HEK293 (cell line): ENCODE data around the gene SCRT2.

Source experiments
- CTCF ChIA-PET: fragments of 350-600 bp; formaldehyde crosslinking; extraction: SDS; loops from one replicate; lab custom pipeline; 2021; ENCODE audit warnings: antibody characterized with exemption; lab: Yijun Ruan, JAX
- POLR2A ChIA-PET: fragments of 300-600 bp; formaldehyde crosslinking; extraction: SDS; loops from one replicate; lab custom pipeline; 2020; ENCODE audit warnings: antibody characterized with exemption, inconsistent platforms; lab: Yijun Ruan, JAX
- H3K27ac ChIP-seq: fragments of 200-500 bp; sonication (Bioruptor generic); 2 replicates; pipeline ENCODE4 v1.5.1; 2014; ENCODE audit warnings: low read depth, low read length, control low read depth, inconsistent platforms; ENCODE audit errors: extremely low read depth
- H3K36me3 ChIP-seq, 2 experiments: fragments of 200-500 bp in 1 of 2; sonication (Bioruptor generic) in 1 of 2; 1 replicate in 1 of 2; 2 replicates in 1 of 2; pipeline ENCODE4 v1.5.1; 2014 to 2017; ENCODE audit warnings: inconsistent platforms in 2 of 2, low read length in 2 of 2; ENCODE audit not compliant: control insufficient read depth in 2 of 2, insufficient read depth in 1 of 2
- H3K4me1 ChIP-seq: fragments of 200-500 bp; sonication (Bioruptor generic); 2 replicates; pipeline ENCODE4 v1.5.1; 2014; ENCODE audit warnings: mild to moderate bottlenecking, low read length, inconsistent platforms; ENCODE audit not compliant: control insufficient read depth, insufficient read depth
- H3K4me3 ChIP-seq: 2 replicates; pipeline ENCODE4 v1.5.1; 2011; ENCODE audit warnings: low read depth, mild to moderate bottlenecking, control low read depth, low read length, moderate library complexity
- H3K9me3 ChIP-seq: fragments of 200-500 bp; sonication (Bioruptor generic); 2 replicates; pipeline ENCODE4 v1.5.1; 2014; ENCODE audit warnings: low read depth, low read length, inconsistent platforms; ENCODE audit not compliant: control insufficient read depth, insufficient read depth
- GLI4 ChIP-seq: fragments of 450-650 bp; formaldehyde crosslinking; IDR thresholded peaks from 2 replicates; pipeline ENCODE4 v1.5.1; 2016; ENCODE audit warnings: missing biosample characterization, missing genetic modification characterization
- ZBTB48 ChIP-seq: fragments of 450-650 bp; formaldehyde crosslinking; IDR thresholded peaks from 2 replicates; pipeline ENCODE4 v1.5.1; 2016; ENCODE audit warnings: missing biosample characterization, missing genetic modification characterization
- ZFHX2 ChIP-seq: fragments of 450-650 bp; formaldehyde crosslinking; conservative IDR thresholded peaks from 2 replicates; pipeline ENCODE4 v1.5.1; 2016; ENCODE audit warnings: missing biosample characterization, missing genetic modification characterization
- ZNF121 ChIP-seq: fragments of 450-650 bp; formaldehyde crosslinking; IDR thresholded peaks from 2 replicates; pipeline ENCODE4 v1.5.1; 2016; ENCODE audit warnings: missing biosample characterization, missing genetic modification characterization
- ZNF175 ChIP-seq: fragments of 450-650 bp; formaldehyde crosslinking; IDR thresholded peaks from 2 replicates; pipeline ENCODE4 v1.5.1; 2016; ENCODE audit warnings: missing biosample characterization, missing genetic modification characterization
- ZNF184 ChIP-seq: fragments of 450-650 bp; IDR thresholded peaks from 2 replicates; pipeline ENCODE4 v1.5.1; 2018; ENCODE audit warnings: missing biosample characterization, mild to moderate bottlenecking, missing genetic modification characterization
- ZNF202 ChIP-seq: fragments of 450-650 bp; formaldehyde crosslinking; IDR thresholded peaks from 2 replicates; pipeline ENCODE4 v1.5.1; 2016; ENCODE audit warnings: missing biosample characterization, missing genetic modification characterization, borderline replicate concordance
- ZNF211 ChIP-seq: fragments of 450-650 bp; formaldehyde crosslinking; IDR thresholded peaks from 2 replicates; pipeline ENCODE4 v1.5.1; 2016; ENCODE audit warnings: low read depth, missing biosample characterization, missing genetic modification characterization
- ZNF341 ChIP-seq: fragments of 450-650 bp; formaldehyde crosslinking; IDR thresholded peaks from 2 replicates; pipeline ENCODE4; 2016; ENCODE audit warnings: low read depth, missing biosample characterization, missing genetic modification characterization
- ZNF416 ChIP-seq: fragments of 450-650 bp; formaldehyde crosslinking; IDR thresholded peaks from 2 replicates; pipeline ENCODE4 v1.5.1; 2016; ENCODE audit warnings: missing biosample characterization, missing genetic modification characterization
- ZNF426 ChIP-seq: fragments of 450-650 bp; formaldehyde crosslinking; IDR thresholded peaks from 2 replicates; pipeline ENCODE4 v1.5.1; 2017; ENCODE audit warnings: missing biosample characterization, missing genetic modification characterization, mild to moderate bottlenecking, inconsistent platforms, moderate library complexity
- ZNF596 ChIP-seq: fragments of 450-650 bp; IDR thresholded peaks from 2 replicates; pipeline ENCODE4 v1.5.0; 2018; ENCODE audit warnings: missing biosample characterization, mild to moderate bottlenecking, missing genetic modification characterization, moderate library complexity
- ZNF658 ChIP-seq: fragments of 450-650 bp; formaldehyde crosslinking; IDR thresholded peaks from 2 replicates; pipeline ENCODE4; 2016; ENCODE audit warnings: missing biosample characterization, missing genetic modification characterization
- ZNF707 ChIP-seq: fragments of 450-650 bp; formaldehyde crosslinking; IDR thresholded peaks from 2 replicates; pipeline ENCODE4 v1.5.1; 2016; ENCODE audit warnings: missing biosample characterization, missing genetic modification characterization
- TF ChIP-seq, protein P1 (sequence below): fragments of 450-650 bp; formaldehyde crosslinking; IDR thresholded peaks from 2 replicates; pipeline ENCODE4 v1.5.1; 2017; ENCODE audit warnings: missing biosample characterization, mild to moderate bottlenecking, missing genetic modification characterization, moderate library complexity
- TF ChIP-seq, protein P2 (sequence below): fragments of 450-650 bp; formaldehyde crosslinking; IDR thresholded peaks from 2 replicates; pipeline ENCODE4 v1.5.1; 2017; ENCODE audit warnings: missing biosample characterization, missing genetic modification characterization
- TF ChIP-seq, protein P3 (sequence below): fragments of 450-650 bp; IDR thresholded peaks from 2 replicates; pipeline ENCODE4 v1.5.1; 2018; ENCODE audit warnings: missing biosample characterization, mild to moderate bottlenecking, missing genetic modification characterization
- TF ChIP-seq, protein P4 (sequence below): fragments of 450-650 bp; formaldehyde crosslinking; IDR thresholded peaks from 2 replicates; pipeline ENCODE4 v1.5.1; 2016; ENCODE audit warnings: missing biosample characterization, missing genetic modification characterization, borderline replicate concordance
- TF ChIP-seq, protein P5 (sequence below): fragments of 450-650 bp; formaldehyde crosslinking; IDR thresholded peaks from 2 replicates; pipeline ENCODE4 v1.5.1; 2016; ENCODE audit warnings: missing biosample characterization, missing genetic modification characterization

Gene SCRT2

DNA sequence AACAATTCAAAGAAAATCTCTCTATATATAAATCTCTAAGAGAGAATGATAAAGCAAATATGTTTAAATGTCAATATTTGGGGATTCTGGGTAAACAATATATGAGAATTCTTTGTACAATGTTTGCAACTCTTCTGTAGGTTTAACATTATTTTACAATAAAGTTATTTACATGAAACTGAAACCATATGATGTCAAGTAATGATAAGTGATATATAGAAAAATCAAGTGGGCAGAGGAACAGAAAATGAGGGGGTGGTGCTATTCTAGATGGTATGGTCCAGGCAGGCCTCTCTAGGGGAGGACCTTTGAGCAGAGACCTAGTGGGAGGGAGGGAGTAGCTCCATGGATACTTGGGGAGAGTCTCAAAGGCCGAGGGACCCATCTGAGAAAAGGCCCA is 16.4 kb upstream of the SCRT2 start:
- Histone ChIP-seq H3K4me1 (no peaks in the 10 kb centered on the region), H3K9me3 (no peaks in the 10 kb centered on the region), H3K27ac (no peak overlapping the region), H3K36me3 (no peaks in the 10 kb centered on the region), H3K4me3 (no peak overlapping the region)
- POLR2A ChIA-PET: no interaction called here
- CTCF ChIA-PET: interaction anchor here (0.5 to 1.1 kb wide), 6 partner anchors 27 to 1890 kb away, joined by 3 to 7 read pairs (median 4); no protein-coding TSS in a partner anchor
- TF ChIP-seq ZNF658 (tag by site-specific recombination) (no peak), ZNF416 (tag by site-specific recombination) (no peak), ZNF202 (tag by site-specific recombination) (no peak), ZBTB48 (tag by site-specific recombination) (no peak), ZNF175 (tag by site-specific recombination) (no peak), ZNF121 (no peak), ZNF596 (tag by site-specific recombination) (no peak), GLI4 (tag by site-specific recombination) (no peak), ZNF707 (tag by site-specific recombination) (no peak), ZNF426 (tag by site-specific recombination) (no peak), ZNF184 (tag by site-specific recombination) (no peak), ZFHX2 (tag by site-specific recombination) (no peak), ZNF341 (tag by site-specific recombination) (no peak), ZNF211 (no peak)
- TF ChIP-seq, protein P1, sequence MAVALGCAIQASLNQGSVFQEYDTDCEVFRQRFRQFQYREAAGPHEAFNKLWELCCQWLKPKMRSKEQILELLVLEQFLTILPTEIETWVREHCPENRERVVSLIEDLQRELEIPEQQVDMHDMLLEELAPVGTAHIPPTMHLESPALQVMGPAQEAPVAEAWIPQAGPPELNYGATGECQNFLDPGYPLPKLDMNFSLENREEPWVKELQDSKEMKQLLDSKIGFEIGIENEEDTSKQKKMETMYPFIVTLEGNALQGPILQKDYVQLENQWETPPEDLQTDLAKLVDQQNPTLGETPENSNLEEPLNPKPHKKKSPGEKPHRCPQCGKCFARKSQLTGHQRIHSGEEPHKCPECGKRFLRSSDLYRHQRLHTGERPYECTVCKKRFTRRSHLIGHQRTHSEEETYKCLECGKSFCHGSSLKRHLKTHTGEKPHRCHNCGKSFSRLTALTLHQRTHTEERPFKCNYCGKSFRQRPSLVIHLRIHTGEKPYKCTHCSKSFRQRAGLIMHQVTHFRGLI (tag by site-specific recombination): no peak
- TF ChIP-seq, protein P2, sequence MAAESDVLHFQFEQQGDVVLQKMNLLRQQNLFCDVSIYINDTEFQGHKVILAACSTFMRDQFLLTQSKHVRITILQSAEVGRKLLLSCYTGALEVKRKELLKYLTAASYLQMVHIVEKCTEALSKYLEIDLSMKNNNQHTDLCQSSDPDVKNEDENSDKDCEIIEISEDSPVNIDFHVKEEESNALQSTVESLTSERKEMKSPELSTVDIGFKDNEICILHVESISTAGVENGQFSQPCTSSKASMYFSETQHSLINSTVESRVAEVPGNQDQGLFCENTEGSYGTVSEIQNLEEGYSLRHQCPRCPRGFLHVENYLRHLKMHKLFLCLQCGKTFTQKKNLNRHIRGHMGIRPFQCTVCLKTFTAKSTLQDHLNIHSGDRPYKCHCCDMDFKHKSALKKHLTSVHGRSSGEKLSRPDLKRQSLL (tag by site-specific recombination): no peak
- TF ChIP-seq, protein P3, sequence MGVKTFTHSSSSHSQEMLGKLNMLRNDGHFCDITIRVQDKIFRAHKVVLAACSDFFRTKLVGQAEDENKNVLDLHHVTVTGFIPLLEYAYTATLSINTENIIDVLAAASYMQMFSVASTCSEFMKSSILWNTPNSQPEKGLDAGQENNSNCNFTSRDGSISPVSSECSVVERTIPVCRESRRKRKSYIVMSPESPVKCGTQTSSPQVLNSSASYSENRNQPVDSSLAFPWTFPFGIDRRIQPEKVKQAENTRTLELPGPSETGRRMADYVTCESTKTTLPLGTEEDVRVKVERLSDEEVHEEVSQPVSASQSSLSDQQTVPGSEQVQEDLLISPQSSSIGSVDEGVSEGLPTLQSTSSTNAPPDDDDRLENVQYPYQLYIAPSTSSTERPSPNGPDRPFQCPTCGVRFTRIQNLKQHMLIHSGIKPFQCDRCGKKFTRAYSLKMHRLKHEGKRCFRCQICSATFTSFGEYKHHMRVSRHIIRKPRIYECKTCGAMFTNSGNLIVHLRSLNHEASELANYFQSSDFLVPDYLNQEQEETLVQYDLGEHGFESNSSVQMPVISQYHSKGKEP: no peak
- TF ChIP-seq, protein P4, sequence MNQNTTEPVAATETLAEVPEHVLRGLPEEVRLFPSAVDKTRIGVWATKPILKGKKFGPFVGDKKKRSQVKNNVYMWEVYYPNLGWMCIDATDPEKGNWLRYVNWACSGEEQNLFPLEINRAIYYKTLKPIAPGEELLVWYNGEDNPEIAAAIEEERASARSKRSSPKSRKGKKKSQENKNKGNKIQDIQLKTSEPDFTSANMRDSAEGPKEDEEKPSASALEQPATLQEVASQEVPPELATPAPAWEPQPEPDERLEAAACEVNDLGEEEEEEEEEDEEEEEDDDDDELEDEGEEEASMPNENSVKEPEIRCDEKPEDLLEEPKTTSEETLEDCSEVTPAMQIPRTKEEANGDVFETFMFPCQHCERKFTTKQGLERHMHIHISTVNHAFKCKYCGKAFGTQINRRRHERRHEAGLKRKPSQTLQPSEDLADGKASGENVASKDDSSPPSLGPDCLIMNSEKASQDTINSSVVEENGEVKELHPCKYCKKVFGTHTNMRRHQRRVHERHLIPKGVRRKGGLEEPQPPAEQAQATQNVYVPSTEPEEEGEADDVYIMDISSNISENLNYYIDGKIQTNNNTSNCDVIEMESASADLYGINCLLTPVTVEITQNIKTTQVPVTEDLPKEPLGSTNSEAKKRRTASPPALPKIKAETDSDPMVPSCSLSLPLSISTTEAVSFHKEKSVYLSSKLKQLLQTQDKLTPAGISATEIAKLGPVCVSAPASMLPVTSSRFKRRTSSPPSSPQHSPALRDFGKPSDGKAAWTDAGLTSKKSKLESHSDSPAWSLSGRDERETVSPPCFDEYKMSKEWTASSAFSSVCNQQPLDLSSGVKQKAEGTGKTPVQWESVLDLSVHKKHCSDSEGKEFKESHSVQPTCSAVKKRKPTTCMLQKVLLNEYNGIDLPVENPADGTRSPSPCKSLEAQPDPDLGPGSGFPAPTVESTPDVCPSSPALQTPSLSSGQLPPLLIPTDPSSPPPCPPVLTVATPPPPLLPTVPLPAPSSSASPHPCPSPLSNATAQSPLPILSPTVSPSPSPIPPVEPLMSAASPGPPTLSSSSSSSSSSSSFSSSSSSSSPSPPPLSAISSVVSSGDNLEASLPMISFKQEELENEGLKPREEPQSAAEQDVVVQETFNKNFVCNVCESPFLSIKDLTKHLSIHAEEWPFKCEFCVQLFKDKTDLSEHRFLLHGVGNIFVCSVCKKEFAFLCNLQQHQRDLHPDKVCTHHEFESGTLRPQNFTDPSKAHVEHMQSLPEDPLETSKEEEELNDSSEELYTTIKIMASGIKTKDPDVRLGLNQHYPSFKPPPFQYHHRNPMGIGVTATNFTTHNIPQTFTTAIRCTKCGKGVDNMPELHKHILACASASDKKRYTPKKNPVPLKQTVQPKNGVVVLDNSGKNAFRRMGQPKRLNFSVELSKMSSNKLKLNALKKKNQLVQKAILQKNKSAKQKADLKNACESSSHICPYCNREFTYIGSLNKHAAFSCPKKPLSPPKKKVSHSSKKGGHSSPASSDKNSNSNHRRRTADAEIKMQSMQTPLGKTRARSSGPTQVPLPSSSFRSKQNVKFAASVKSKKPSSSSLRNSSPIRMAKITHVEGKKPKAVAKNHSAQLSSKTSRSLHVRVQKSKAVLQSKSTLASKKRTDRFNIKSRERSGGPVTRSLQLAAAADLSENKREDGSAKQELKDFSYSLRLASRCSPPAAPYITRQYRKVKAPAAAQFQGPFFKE (tag by site-specific recombination): no peak
- TF ChIP-seq, protein P5, sequence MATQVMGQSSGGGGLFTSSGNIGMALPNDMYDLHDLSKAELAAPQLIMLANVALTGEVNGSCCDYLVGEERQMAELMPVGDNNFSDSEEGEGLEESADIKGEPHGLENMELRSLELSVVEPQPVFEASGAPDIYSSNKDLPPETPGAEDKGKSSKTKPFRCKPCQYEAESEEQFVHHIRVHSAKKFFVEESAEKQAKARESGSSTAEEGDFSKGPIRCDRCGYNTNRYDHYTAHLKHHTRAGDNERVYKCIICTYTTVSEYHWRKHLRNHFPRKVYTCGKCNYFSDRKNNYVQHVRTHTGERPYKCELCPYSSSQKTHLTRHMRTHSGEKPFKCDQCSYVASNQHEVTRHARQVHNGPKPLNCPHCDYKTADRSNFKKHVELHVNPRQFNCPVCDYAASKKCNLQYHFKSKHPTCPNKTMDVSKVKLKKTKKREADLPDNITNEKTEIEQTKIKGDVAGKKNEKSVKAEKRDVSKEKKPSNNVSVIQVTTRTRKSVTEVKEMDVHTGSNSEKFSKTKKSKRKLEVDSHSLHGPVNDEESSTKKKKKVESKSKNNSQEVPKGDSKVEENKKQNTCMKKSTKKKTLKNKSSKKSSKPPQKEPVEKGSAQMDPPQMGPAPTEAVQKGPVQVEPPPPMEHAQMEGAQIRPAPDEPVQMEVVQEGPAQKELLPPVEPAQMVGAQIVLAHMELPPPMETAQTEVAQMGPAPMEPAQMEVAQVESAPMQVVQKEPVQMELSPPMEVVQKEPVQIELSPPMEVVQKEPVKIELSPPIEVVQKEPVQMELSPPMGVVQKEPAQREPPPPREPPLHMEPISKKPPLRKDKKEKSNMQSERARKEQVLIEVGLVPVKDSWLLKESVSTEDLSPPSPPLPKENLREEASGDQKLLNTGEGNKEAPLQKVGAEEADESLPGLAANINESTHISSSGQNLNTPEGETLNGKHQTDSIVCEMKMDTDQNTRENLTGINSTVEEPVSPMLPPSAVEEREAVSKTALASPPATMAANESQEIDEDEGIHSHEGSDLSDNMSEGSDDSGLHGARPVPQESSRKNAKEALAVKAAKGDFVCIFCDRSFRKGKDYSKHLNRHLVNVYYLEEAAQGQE (tag by site-specific recombination): no peak
